Measurements from ENCODE around the gene RECQL.
A peak's percentile ranks its signal among the peaks of the same experiment; 100 is the strongest.

RECQL gene

DNA sequence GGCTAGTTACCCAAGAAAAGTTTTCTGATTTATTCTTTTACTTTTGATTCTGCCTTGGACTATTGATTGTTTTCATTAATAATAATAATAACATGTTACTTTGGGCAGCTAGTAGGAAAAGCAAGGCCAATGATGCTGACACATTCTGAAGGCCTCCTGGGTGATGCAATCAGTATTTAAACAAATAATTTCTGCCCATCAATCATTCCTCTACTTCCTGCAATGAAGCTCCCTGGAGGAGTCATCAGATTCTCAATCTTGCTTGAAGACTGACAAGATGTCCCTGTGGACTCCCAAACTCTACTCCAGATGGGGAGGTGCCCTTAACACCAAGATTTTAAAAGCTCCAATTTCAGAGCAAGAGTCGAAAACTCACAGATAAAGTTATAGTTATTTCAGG lies 24.6 kb upstream of the RECQL start, which contains the start of gene SPX:
Gene SPX (plus strand): TSS at position 244 of the 400 bp plus-strand sequence. CDS start 177 bp downstream, outside the sequence.
- DNase-seq, result no peak
- H2AFZ ChIP-seq (ENCODE audit: low read depth, low read length), result 0 out of 2 replicates have a peak within 1 kb of the TSS, but pooled peaks have one; percentile 16
- H3K9me3 ChIP-seq (ENCODE audit: insufficient read depth, low read length, severe bottlenecking), result no peaks in the 10 kb centered on the region
- H3K4me1 ChIP-seq (ENCODE audit: insufficient read depth, low read length), result no peaks in the 10 kb centered on the region
- no peaks in the 10 kb centered on the region for H3K79me2 ChIP-seq (ENCODE audit: insufficient read depth, low read length)
- H3K9ac ChIP-seq (ENCODE audit: low read depth, low read length), result no peak within 1 kb of the TSS
- TF ChIP-seq, protein P1, sequence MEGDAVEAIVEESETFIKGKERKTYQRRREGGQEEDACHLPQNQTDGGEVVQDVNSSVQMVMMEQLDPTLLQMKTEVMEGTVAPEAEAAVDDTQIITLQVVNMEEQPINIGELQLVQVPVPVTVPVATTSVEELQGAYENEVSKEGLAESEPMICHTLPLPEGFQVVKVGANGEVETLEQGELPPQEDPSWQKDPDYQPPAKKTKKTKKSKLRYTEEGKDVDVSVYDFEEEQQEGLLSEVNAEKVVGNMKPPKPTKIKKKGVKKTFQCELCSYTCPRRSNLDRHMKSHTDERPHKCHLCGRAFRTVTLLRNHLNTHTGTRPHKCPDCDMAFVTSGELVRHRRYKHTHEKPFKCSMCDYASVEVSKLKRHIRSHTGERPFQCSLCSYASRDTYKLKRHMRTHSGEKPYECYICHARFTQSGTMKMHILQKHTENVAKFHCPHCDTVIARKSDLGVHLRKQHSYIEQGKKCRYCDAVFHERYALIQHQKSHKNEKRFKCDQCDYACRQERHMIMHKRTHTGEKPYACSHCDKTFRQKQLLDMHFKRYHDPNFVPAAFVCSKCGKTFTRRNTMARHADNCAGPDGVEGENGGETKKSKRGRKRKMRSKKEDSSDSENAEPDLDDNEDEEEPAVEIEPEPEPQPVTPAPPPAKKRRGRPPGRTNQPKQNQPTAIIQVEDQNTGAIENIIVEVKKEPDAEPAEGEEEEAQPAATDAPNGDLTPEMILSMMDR (IDR thresholded peaks at IDR 0.05; ENCODE audit: borderline replicate concordance, extremely low read depth, low read length, poor library complexity, severe bottlenecking), result no peak
- TF ChIP-seq EZH2 (IDR thresholded peaks at IDR 0.05; ENCODE audit: borderline replicate concordance, low read depth, low read length, severe bottlenecking), result no peak
- H4K20me1 ChIP-seq (ENCODE audit: insufficient read depth, low read length), result no peaks in the 10 kb centered on the region
- H3K27me3 ChIP-seq (ENCODE audit: insufficient read depth, low read length, poor library complexity), result peaks cover 8% of the 10 kb centered on the region
- no peak within 1 kb of the TSS for H3K4me2 ChIP-seq (ENCODE audit: insufficient read depth, low read length)
- H3K4me3 ChIP-seq (ENCODE audit: low read depth in 1 of 2, low read length in 2 of 2), result no peak within 1 kb of the TSS
- H3K27ac ChIP-seq (ENCODE audit: low read length), result no peak within 1 kb of the TSS
- no peak for ATAC-seq (ENCODE audit: insufficient read depth, low read depth)
- H3K36me3 ChIP-seq (ENCODE audit: insufficient read depth, low read length), result no peaks in the 10 kb centered on the region

DNA sequence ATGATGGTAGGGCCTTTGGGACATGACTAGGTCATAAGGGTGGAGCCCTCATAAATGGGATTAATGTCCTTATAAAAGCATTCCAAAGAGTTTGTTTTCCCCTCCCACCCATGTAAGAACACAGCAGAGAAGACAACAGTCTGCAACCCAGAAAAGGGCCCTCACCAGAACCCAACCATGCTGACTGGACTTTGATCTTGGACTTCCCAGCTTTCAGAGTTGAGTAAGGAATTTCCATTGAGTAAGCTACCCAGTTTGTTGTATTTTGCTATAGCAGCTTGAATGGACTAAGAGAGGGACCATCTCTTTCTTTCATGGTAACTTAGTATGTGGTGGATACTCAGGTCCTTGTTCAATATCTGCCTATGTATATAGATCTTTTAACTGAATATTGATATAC lies 21.7 kb upstream of the RECQL start:
- Histone ChIP-seq H2AFZ (ENCODE audit: low read depth, low read length) (no peak overlapping the region), H3K4me2 (ENCODE audit: insufficient read depth, low read length) (no peak overlapping the region), H3K36me3 (ENCODE audit: insufficient read depth, low read length) (no peaks in the 10 kb centered on the region), H3K27me3 (ENCODE audit: insufficient read depth, low read length, poor library complexity) (no peaks in the 10 kb centered on the region), H4K20me1 (ENCODE audit: insufficient read depth, low read length) (no peaks in the 10 kb centered on the region), H3K4me1 (ENCODE audit: insufficient read depth, low read length) (no peaks in the 10 kb centered on the region), H3K27ac (ENCODE audit: low read length) (no peak overlapping the region), H3K9me3 (ENCODE audit: insufficient read depth, low read length, severe bottlenecking) (no peaks in the 10 kb centered on the region), H3K79me2 (ENCODE audit: insufficient read depth, low read length) (no peaks in the 10 kb centered on the region), H3K9ac (ENCODE audit: low read depth, low read length) (no peak overlapping the region), H3K4me3 (ENCODE audit: low read depth in 1 of 2, low read length in 2 of 2) (no peak overlapping the region)
- no peak for DNase-seq
- ATAC-seq (ENCODE audit: insufficient read depth, low read depth), result no peak
- TF ChIP-seq, protein P1 (IDR thresholded peaks at IDR 0.05; ENCODE audit: borderline replicate concordance, extremely low read depth, low read length, poor library complexity, severe bottlenecking), result no peak
- no peak for TF ChIP-seq EZH2 (IDR thresholded peaks at IDR 0.05; ENCODE audit: borderline replicate concordance, low read depth, low read length, severe bottlenecking)

DNA sequence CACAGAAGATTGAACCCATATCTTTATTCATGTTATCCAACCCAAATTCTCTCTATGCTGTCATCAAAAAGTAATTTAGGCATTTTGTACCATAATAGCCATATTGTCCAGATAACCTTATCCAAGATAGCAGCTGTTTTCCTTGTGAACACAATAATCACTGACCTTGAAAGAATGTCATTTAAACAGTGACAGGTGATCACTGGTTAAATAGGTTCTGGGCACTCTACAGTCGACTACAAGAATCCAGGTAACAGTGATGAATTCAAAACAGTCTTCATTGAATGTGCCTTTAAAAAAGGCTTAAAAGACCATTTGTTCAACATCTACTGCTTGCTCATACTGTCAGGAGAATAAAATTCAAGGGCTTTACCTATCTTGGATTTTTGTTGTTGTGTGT lies 20.1 kb upstream of the RECQL start:
- H3K27me3 ChIP-seq (ENCODE audit: insufficient read depth, low read length, poor library complexity), result no peaks in the 10 kb centered on the region
- peaks cover 6% of the 10 kb centered on the region; the same call in 1 of the 2 replicates for H3K36me3 ChIP-seq (ENCODE audit: insufficient read depth, low read length)
- no peaks in the 10 kb centered on the region for H4K20me1 ChIP-seq (ENCODE audit: insufficient read depth, low read length)
- no peaks in the 10 kb centered on the region for H3K79me2 ChIP-seq (ENCODE audit: insufficient read depth, low read length)
- TF ChIP-seq, protein P1 (IDR thresholded peaks at IDR 0.05; ENCODE audit: borderline replicate concordance, extremely low read depth, low read length, poor library complexity, severe bottlenecking), result no peak
- no peak for TF ChIP-seq EZH2 (IDR thresholded peaks at IDR 0.05; ENCODE audit: borderline replicate concordance, low read depth, low read length, severe bottlenecking)
- H3K27ac ChIP-seq (ENCODE audit: low read length), result no peak overlapping the region
- no peaks in the 10 kb centered on the region for H3K9me3 ChIP-seq (ENCODE audit: insufficient read depth, low read length, severe bottlenecking)
- ATAC-seq (ENCODE audit: insufficient read depth, low read depth) (no peak), DNase-seq (no peak)
- no peak overlapping the region for H2AFZ ChIP-seq (ENCODE audit: low read depth, low read length)
- no peak overlapping the region for H3K4me2 ChIP-seq (ENCODE audit: insufficient read depth, low read length)
- H3K4me3 ChIP-seq (ENCODE audit: low read depth in 1 of 2, low read length in 2 of 2), result no peak overlapping the region
- no peaks in the 10 kb centered on the region for H3K4me1 ChIP-seq (ENCODE audit: insufficient read depth, low read length)
- no peak overlapping the region for H3K9ac ChIP-seq (ENCODE audit: low read depth, low read length)

DNA sequence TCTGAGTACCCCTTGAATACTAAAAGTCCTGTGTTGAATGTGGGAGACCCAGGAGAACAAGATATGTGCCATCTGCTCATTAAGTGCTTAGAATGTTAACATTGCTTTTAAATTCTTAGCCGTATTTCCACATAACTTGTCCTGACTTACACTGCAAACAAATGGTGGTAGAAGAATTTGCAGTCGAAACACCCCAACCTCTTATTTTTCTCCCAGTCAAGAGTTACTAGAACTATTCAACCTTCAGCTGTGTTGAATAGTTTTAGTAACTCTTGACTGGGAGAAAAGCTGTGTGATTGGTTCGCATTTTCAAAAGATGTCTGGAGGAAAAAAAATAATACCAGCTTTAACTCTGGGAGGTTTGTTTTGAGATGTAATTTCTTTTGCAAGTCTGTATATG lies 17.0 kb upstream of the RECQL start:
- Histone ChIP-seq H4K20me1 (ENCODE audit: insufficient read depth, low read length) (no peaks in the 10 kb centered on the region), H3K4me2 (ENCODE audit: insufficient read depth, low read length) (no peak overlapping the region), H3K27me3 (ENCODE audit: insufficient read depth, low read length, poor library complexity) (no peaks in the 10 kb centered on the region), H3K36me3 (ENCODE audit: insufficient read depth, low read length) (peaks cover 34% of the 10 kb centered on the region), H3K27ac (ENCODE audit: low read length) (no peak overlapping the region), H3K4me3 (ENCODE audit: low read depth in 1 of 2, low read length in 2 of 2) (no peak overlapping the region), H3K79me2 (ENCODE audit: insufficient read depth, low read length) (no peaks in the 10 kb centered on the region), H3K9ac (ENCODE audit: low read depth, low read length) (no peak overlapping the region), H2AFZ (ENCODE audit: low read depth, low read length) (no peak overlapping the region), H3K9me3 (ENCODE audit: insufficient read depth, low read length, severe bottlenecking) (no peaks in the 10 kb centered on the region), H3K4me1 (ENCODE audit: insufficient read depth, low read length) (no peaks in the 10 kb centered on the region)
- DNase-seq (no peak), ATAC-seq (ENCODE audit: insufficient read depth, low read depth) (no peak)
- TF ChIP-seq EZH2 (IDR thresholded peaks at IDR 0.05; ENCODE audit: borderline replicate concordance, low read depth, low read length, severe bottlenecking), result no peak
- TF ChIP-seq, protein P1 (IDR thresholded peaks at IDR 0.05; ENCODE audit: borderline replicate concordance, extremely low read depth, low read length, poor library complexity, severe bottlenecking), result no peak

All from DND-41 (cell line).